T-helper 9 cell (primary cell): ENCODE results near the gene C19orf67.
A peak's percentile ranks its signal among the peaks of the same experiment; 100 is the strongest.

Source experiments
- DNase-seq: peaks from one replicate; pipeline ENCODE4 v3.0.0-alpha.2; 2020

The C19orf67 gene

GRCh38 chr19:14081797-14082674, 3.5 kb downstream of the C19orf67 start:
- no peak for DNase-seq

GRCh38 chr19:14080887-14081796, 4.4 kb downstream of the C19orf67 start:
- DNase-seq, result peak; percentile 99

GRCh38 chr19:14078411-14078810, 7.2 kb downstream of the C19orf67 start:
- DNase-seq, result no peak

- DNase-seq, result no peak
Measured at GRCh38 chr19:14073925-14074838, 11.4 kb downstream of the C19orf67 start.

GRCh38 chr19:14073261-14073924, 12.2 kb downstream of the C19orf67 start:
- DNase-seq, result peak; percentile 72

- no peak for DNase-seq
Measured at GRCh38 chr19:14072535-14073260, 12.9 kb downstream of the C19orf67 start, which contains the start of gene MISP3. Gene MISP3, plus strand, starts transcription at chr19:14072786. Its CDS starts 524 bp downstream, at chr19:14073310.

- DNase-seq, result no peak
Measured at GRCh38 chr19:14070268-14071050, 15.1 kb downstream of the C19orf67 start.

DNA sequence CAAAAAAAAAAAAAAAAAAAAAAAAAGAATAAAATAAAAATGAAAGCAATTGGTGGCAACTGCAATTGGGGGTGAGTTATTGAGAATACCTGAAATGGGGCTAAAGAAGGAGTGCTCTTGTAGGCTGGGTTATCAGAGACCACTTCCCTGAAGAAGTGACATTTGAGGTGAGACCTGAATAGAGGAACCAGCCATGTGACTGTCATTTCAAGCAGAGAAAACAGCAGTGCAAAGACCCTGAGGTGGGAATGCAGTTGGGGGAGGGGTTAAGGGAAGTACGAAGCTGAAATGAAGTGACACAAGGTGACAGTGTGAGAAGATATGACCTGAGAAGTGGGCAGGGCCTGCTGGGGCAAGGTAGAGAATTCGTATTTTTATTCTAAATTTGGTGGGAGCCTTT, 19.4 kb downstream of the C19orf67 start:
- DNase-seq, result no peak

DNA sequence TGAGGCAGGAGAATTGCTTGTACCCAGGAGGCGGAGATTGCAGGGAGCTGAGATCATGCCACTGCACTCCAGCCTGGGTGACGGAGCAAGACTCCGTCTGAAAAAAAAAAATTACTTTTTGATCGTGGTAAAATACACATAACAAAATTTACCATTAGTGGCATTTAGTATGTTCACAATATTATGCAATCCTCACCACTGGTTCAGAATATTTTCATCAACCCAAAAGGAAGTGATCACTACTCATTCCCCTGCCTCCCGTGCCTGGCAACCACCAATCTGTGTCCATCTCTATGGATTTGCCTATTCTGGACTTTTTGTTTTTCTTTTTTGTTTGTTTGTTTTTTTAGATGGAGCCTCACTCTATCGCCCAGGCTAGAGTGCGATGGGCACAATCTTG, 22.5 kb downstream of the C19orf67 start:
- DNase-seq, result no peak

DNA sequence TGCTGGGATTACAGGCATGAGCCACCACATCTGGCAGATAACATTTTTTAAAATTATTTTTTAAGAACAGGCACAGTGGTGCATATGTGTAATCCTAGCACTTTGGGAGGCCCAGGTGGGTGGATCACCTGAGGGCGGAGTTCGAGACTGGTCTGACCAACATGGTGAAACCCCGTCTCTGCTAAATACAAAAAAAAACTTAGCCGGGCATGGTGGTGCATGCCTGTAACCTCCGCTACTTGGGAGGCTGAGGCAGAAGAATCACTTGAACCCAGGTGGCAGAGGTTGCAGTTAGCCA, 23.1 kb downstream of the C19orf67 start:
- no peak for DNase-seq

DNA sequence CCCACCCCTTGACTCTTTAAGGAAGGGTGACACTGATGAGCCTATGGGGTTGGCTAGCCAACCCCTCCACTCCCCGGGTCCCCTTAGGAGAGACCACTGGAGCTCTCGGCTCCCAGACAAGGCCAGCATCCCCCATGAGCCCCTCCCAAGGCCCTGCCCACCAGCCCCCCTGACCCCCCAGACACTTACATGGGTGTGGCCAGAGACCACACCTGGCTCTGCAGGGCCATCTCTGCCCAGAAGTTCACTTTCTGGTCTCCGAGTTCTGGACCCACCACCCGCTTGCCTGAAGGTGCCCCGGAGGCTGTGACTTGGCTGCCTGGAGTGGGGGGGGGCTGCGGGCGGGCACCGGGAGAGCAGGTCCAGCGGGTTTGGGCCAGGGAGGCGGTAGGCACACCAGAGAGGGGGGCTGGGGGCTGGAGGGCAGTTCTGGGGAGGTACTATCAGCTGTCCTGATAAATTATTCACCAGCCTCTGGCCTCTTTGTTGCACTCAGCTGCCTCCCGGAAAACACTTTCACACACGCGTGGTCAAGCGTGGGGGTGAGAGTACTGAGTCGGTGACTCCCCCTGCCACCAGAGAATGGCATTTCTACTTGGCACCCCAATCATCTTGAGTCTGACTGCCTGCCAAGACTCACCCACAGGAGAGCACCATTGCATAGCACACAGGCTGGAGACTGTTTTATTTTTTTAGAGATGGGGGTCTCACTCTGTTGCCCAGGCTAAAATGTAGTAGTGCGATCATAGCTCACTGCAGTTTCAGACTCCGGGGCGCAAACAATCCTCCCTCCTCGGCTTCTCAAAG, 23.6 kb downstream of the C19orf67 start, which contains the start of gene PALM3:
Gene PALM3 (minus strand): TSS at position 326 of the 807 bp plus-strand sequence. CDS start 96 bp downstream, at position 230.
- no peak for DNase-seq

GRCh38 chr19:14061081-14061749, 24.4 kb downstream of the C19orf67 start:
- no peak for DNase-seq

DNA sequence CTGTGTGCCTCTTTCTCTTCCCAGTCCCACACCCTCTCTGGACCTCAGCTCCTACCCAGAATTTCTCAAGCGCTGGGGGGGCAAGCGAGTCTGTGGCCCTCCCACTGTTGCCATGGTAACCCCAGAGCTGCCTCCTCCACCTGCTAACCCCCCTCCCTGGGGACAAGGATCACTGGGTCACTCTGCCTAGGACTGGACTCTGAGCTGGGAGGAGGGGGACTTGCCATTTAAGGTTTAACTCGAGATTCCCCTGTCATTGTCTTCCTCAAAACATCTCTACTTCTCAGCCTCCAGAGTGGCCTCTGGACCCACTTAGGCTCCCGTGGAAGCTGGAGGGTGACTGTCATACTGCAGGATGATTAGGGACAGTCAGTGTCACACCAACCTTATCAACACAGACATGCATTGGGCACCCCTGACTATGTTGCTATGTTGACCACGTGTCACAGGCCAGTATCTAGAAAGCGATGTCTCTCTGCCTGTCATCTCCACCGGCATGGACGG, 25.9 kb downstream of the C19orf67 start:
- DNase-seq, result no peak

- DNase-seq, result peak; percentile 53
Measured at GRCh38 chr19:14059093-14059480, 26.5 kb downstream of the C19orf67 start.

- DNase-seq, result no peak
Measured at GRCh38 chr19:14058182-14059092, 27.1 kb downstream of the C19orf67 start.

DNA sequence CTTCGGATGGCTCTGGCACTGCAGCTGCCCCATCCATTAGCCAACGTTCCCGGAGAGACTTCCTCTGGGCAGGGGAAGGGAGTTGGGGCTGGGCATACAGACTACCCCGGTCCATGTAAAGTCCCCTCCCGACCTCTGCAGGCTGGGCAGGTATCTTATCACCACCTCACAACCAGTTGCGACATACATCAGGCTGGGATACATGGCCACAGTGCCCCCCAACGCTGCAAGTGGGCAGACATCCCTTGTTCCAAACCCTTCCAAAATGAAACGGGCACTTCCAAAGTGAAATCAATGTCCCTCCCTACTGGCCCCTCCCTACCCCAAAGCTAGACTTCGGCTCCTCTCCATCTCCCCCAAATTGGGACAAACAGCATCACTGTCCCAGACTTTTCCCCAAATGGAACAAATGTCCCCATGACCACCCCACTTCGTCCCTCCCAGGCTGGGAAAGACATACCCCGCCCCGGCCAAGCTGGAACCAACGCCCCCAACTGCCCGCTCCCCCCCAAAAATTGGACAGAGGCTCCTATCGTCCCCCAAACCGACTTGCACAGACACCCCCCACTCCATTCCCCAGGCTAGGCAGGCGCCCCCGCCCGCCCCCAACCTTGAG, 28.7 kb downstream of the C19orf67 start:
- no peak for DNase-seq

- no peak for DNase-seq
Measured at GRCh38 chr19:14056069-14056666, 29.4 kb downstream of the C19orf67 start.
